Ovary (tissue), 3 donors: Measurements from ENCODE around the gene RTTN.

ENCODE experiments used
- CTCF ChIP-seq, 3 donors: fragments of 450-650 bp in 2 of 3; fragments of 200-600 bp in 1 of 3; IDR thresholded peaks; one replicate each; pipeline versions ENCODE4 v1.5.1 to v1.8.0; 2016 to 2022; ENCODE audit warnings: antibody characterized with exemption in 3 of 3, mild to moderate bottlenecking in 1 of 3
- EP300 ChIP-seq: sonication (generic); formaldehyde crosslinking; IDR thresholded peaks from one replicate; pipeline ENCODE4 v1.6.1; 2017; ENCODE audit warnings: antibody characterized with exemption
- POLR2A ChIP-seq: fragments of 450-650 bp; IDR thresholded peaks from one replicate; pipeline ENCODE4 v1.6.1; 2017; ENCODE audit warnings: antibody characterized with exemption, mild to moderate bottlenecking, moderate library complexity
- donor health status: DM: no; HTN: no; CAD: no.

GRCh38 chr18:69957747-69958146, 247.7 kb downstream of the RTTN start:
- no peak for TF ChIP-seq CTCF (IDR thresholded peaks at IDR 0.05)
- TF ChIP-seq POLR2A = no peak
- no peak for TF ChIP-seq EP300
